Bronchial epithelial cell (primary cell): ENCODE data around the gene RDH13. TPM values are rescaled to one million over a fixed set of nuclear protein-coding genes. Genes with fewer than 3 reads are reported as not detected.

Experiments used
- DNase-seq: peaks from one replicate; pipeline ENCODE4 v3.0.0-alpha.2; 2010; ENCODE audit warnings: low read depth
- FAIRE-seq: peaks from 2 replicates; lab custom pipeline; 2011; peaks lifted over from hg19 to GRCh38; lab: Jason Lieb, UNC
- H3K27me3 ChIP-seq: 2 replicates; pipeline ENCODE4 v1.5.1; 2011; ENCODE audit warnings: low read length; ENCODE audit not compliant: control insufficient read depth, insufficient read depth
- H3K36me3 ChIP-seq: 2 replicates; pipeline ENCODE4 v1.5.1; 2011; ENCODE audit warnings: low read length; ENCODE audit not compliant: control insufficient read depth, insufficient read depth
- H3K4me3 ChIP-seq: 2 replicates; pipeline ENCODE4 v1.5.1; 2011; ENCODE audit warnings: mild to moderate bottlenecking, low read depth, low read length, control low read depth
- CTCF ChIP-seq: IDR thresholded peaks from 2 replicates; pipeline ENCODE4 v1.5.1; 2011; ENCODE audit warnings: mild to moderate bottlenecking, moderate library complexity, low read length, control low read depth, inconsistent platforms; ENCODE audit not compliant: insufficient read depth, severe bottlenecking
- total RNA-seq: library from RNA; depleted of rRNA; stranded (reverse); fragments of >200 nt; gene quantifications from 2 replicates; pipeline ENCODE4 v1.2.1, GENCODE V29; 2014

Gene RDH13
- total RNA-seq, 1 donor from 2014 or later, result 23.7 TPM

GRCh38 chr19:55047951-55048350, 15.0 kb downstream of the RDH13 start:
- Histone ChIP-seq H3K4me3 (no peak overlapping the region), H3K27me3 (no peaks in the 10 kb centered on the region), H3K36me3 (peaks cover 34% of the 10 kb centered on the region)
- FAIRE-seq, result no peak
- TF ChIP-seq CTCF, result no peak
- DNase-seq, result no peak

- Histone ChIP-seq H3K4me3 (no peak overlapping the region), H3K36me3 (peaks cover 34% of the 10 kb centered on the region), H3K27me3 (no peaks in the 10 kb centered on the region)
- DNase-seq, result no peak
- no peak for FAIRE-seq
- TF ChIP-seq CTCF, result no peak
These were observed 15.8 kb downstream of the RDH13 start for GRCh38 chr19:55046975-55047622.

GRCh38 chr19:55044771-55045716, 17.9 kb downstream of the RDH13 start:
- no peak overlapping the region for H3K4me3 ChIP-seq
- peaks cover 27% of the 10 kb centered on the region for H3K36me3 ChIP-seq
- no peak for DNase-seq
- no peak for TF ChIP-seq CTCF
- H3K27me3 ChIP-seq, result no peaks in the 10 kb centered on the region
- no peak for FAIRE-seq

GRCh38 chr19:55044286-55044685, 18.7 kb downstream of the RDH13 start:
- no peaks in the 10 kb centered on the region for H3K27me3 ChIP-seq
- no peak overlapping the region for H3K4me3 ChIP-seq
- H3K36me3 ChIP-seq, result peaks cover 27% of the 10 kb centered on the region
- FAIRE-seq, result no peak
- TF ChIP-seq CTCF, result no peak
- DNase-seq, result no peak

- Histone ChIP-seq H3K4me3 (no peak overlapping the region), H3K27me3 (no peaks in the 10 kb centered on the region), H3K36me3 (peaks cover 19% of the 10 kb centered on the region)
- FAIRE-seq (no peak), DNase-seq (no peak)
- no peak for TF ChIP-seq CTCF
These were observed 20.3 kb downstream of the RDH13 start for GRCh38 chr19:55042688-55043087.
